GM19455 (cell line): Measurements from ENCODE around the gene UBALD1.

Experiments used
- ATAC-seq: cut with Tn5 transposase; IDR thresholded peaks from one replicate; pipeline ENCODE4 v1.9.1; 2021; ENCODE audit not compliant: unreplicated experiment

Gene UBALD1

GRCh38 chr16:4561596-4561995, 53.1 kb downstream of the UBALD1 start:
- no peak for ATAC-seq
